SK-N-SH treated with all-trans-retinoic acid at 6 μM for 48 hours (cell line): ENCODE data around the gene RXRA.

Experiments used
- ATAC-seq: fragments of 200-7000 bp; cut with Tn5 transposase; 3 replicates; pipeline ENCODE4 v1.9.1; 2020; ENCODE audit warnings: mild to moderate bottlenecking, moderate library complexity
- ARNTL ChIP-seq: fragments of 450-650 bp; formaldehyde crosslinking; IDR thresholded peaks from 2 replicates; pipeline ENCODE4 v1.5.0; 2020; ENCODE audit warnings: low read depth, mild to moderate bottlenecking, moderate library complexity, borderline replicate concordance
- BACH2 ChIP-seq: fragments of 250-450 bp; sonication (Bioruptor Pico); IDR thresholded peaks from 2 replicates; pipeline ENCODE4 v1.9.0; 2021; ENCODE audit warnings: mild to moderate bottlenecking, borderline replicate concordance
- CSDC2 ChIP-seq: fragments of 250-450 bp; sonication (Bioruptor Pico); IDR thresholded peaks from 2 replicates; pipeline ENCODE4 v1.5.0; 2020; ENCODE audit warnings: mild to moderate bottlenecking, moderate library complexity
- CSRNP3 ChIP-seq: fragments of 250-450 bp; sonication (Bioruptor Pico); IDR thresholded peaks from 2 replicates; pipeline ENCODE4 v1.5.1; 2021; ENCODE audit warnings: mild to moderate bottlenecking, moderate library complexity
- ESRRG ChIP-seq: fragments of 250-450 bp; sonication (Bioruptor Pico); IDR thresholded peaks from 2 replicates; pipeline ENCODE4 v1.6.1; 2021; ENCODE audit warnings: mild to moderate bottlenecking
- GLIS3 ChIP-seq: fragments of 250-450 bp; sonication (Bioruptor Pico); IDR thresholded peaks from 2 replicates; pipeline ENCODE4 v1.5.0; 2020; ENCODE audit warnings: mild to moderate bottlenecking, moderate library complexity
- ISL1 ChIP-seq: fragments of 250-450 bp; sonication (Bioruptor Pico); IDR thresholded peaks from 2 replicates; pipeline ENCODE4 v2.1.2; 2022; ENCODE audit warnings: mild to moderate bottlenecking, moderate library complexity
- OSR1 ChIP-seq: fragments of 250-450 bp; sonication (Bioruptor Pico); IDR thresholded peaks from 2 replicates; pipeline ENCODE4 v1.8.0; 2022; ENCODE audit warnings: moderate library complexity, mild to moderate bottlenecking, inconsistent platforms
- PATZ1 ChIP-seq: fragments of 250-450 bp; sonication (Bioruptor Pico); IDR thresholded peaks from 2 replicates; pipeline ENCODE4 v1.8.0; 2020; ENCODE audit warnings: mild to moderate bottlenecking, moderate library complexity, borderline replicate concordance
- POU6F1 ChIP-seq: fragments of 250-450 bp; sonication (Bioruptor Pico); IDR thresholded peaks from 2 replicates; pipeline ENCODE4 v1.8.0; 2021; ENCODE audit warnings: low read depth, mild to moderate bottlenecking, moderate library complexity, borderline replicate concordance
- PPARA ChIP-seq: fragments of 250-450 bp; sonication (Bioruptor Pico); IDR thresholded peaks from 2 replicates; pipeline ENCODE4 v1.5.0; 2020; ENCODE audit warnings: mild to moderate bottlenecking, borderline replicate concordance
- RARB ChIP-seq: fragments of 250-450 bp; sonication (Bioruptor Pico); IDR thresholded peaks from 2 replicates; pipeline ENCODE4 v1.8.0; 2021; ENCODE audit warnings: mild to moderate bottlenecking, moderate library complexity
- SNAI2 ChIP-seq: fragments of 250-450 bp; sonication (Bioruptor Pico); IDR thresholded peaks from 2 replicates; pipeline ENCODE4 v1.5.0; 2020; ENCODE audit warnings: mild to moderate bottlenecking, moderate library complexity
- TCF4 ChIP-seq: fragments of 250-450 bp; sonication (Bioruptor Pico); IDR thresholded peaks from 2 replicates; pipeline ENCODE4 v1.8.0; 2021; ENCODE audit warnings: mild to moderate bottlenecking, moderate library complexity, borderline replicate concordance
- TOX ChIP-seq: fragments of 250-450 bp; sonication (Bioruptor Pico); IDR thresholded peaks from 2 replicates; pipeline ENCODE4 v1.8.0; 2021; ENCODE audit warnings: mild to moderate bottlenecking, moderate library complexity, borderline replicate concordance
- TSHZ2 ChIP-seq: fragments of 250-450 bp; sonication (Bioruptor Pico); IDR thresholded peaks from 2 replicates; pipeline ENCODE4 v1.5.0; 2020; ENCODE audit warnings: mild to moderate bottlenecking, moderate library complexity
- ZC3H10 ChIP-seq: fragments of 250-450 bp; sonication (Bioruptor Pico); IDR thresholded peaks from 2 replicates; pipeline ENCODE4 v1.5.1; 2021; ENCODE audit warnings: mild to moderate bottlenecking, moderate library complexity
- ZFP30 ChIP-seq: fragments of 450-650 bp; formaldehyde crosslinking; IDR thresholded peaks from 2 replicates; pipeline ENCODE4 v1.5.0; 2022; ENCODE audit warnings: mild to moderate bottlenecking, moderate library complexity
- ZNF565 ChIP-seq: fragments of 450-650 bp; formaldehyde crosslinking; conservative IDR thresholded peaks from 2 replicates; pipeline ENCODE4 v1.5.0; 2020; ENCODE audit warnings: low read depth, mild to moderate bottlenecking, moderate library complexity
- ZNF70 ChIP-seq: fragments of 450-650 bp; formaldehyde crosslinking; IDR thresholded peaks from 2 replicates; pipeline ENCODE4 v1.5.0; 2020; ENCODE audit warnings: mild to moderate bottlenecking, moderate library complexity
- ZNF8 ChIP-seq: fragments of 450-650 bp; formaldehyde crosslinking; IDR thresholded peaks from 2 replicates; pipeline ENCODE4 v1.5.0; 2020; ENCODE audit warnings: mild to moderate bottlenecking, moderate library complexity

RXRA gene

GRCh38 chr9:134333234-134333873 is 7.1 kb downstream of the RXRA start (continued):
- TF ChIP-seq TSHZ2 (CRISPR knock-in tag) (no peak), BACH2 (CRISPR knock-in tag) (no peak), CSRNP3 (CRISPR knock-in tag) (no peak), PPARA (CRISPR knock-in tag) (no peak), SNAI2 (no peak), ZNF8 (no peak), OSR1 (CRISPR knock-in tag) (no peak)

- no peak for TF ChIP-seq ZNF8
- TF ChIP-seq POU6F1: no peak
- TF ChIP-seq ZNF70: no peak
- TF ChIP-seq TSHZ2 (CRISPR knock-in tag): no peak
- TF ChIP-seq PATZ1 (CRISPR knock-in tag): no peak
- no peak for TF ChIP-seq PPARA (CRISPR knock-in tag)
- no peak for TF ChIP-seq CSDC2 (CRISPR knock-in tag)
- no peak for TF ChIP-seq TCF4 (CRISPR knock-in tag)
- TF ChIP-seq RARB (CRISPR knock-in tag): no peak
- no peak for TF ChIP-seq ISL1 (CRISPR knock-in tag)
- no peak for TF ChIP-seq OSR1 (CRISPR knock-in tag)
- no peak for TF ChIP-seq ARNTL (CRISPR knock-in tag)
- no peak for TF ChIP-seq SNAI2
- no peak for TF ChIP-seq ZC3H10 (CRISPR knock-in tag)
- no peak for TF ChIP-seq ZNF565 (CRISPR knock-in tag)
- no peak for TF ChIP-seq GLIS3 (CRISPR knock-in tag)
- no peak for TF ChIP-seq TOX (CRISPR knock-in tag)
- TF ChIP-seq ESRRG (CRISPR knock-in tag): no peak
- no peak for TF ChIP-seq ZFP30
- ATAC-seq: no peak
Observed at GRCh38 chr9:134333874-134334581, 7.8 kb downstream of the RXRA start.
